Measurements from ENCODE around the gene CELSR3. TPM values are rescaled to one million over a fixed set of nuclear protein-coding genes. Genes with fewer than 3 reads are reported as not detected.

The CELSR3 gene
- total RNA-seq, 1 experiment from 2014 or later, result 23.9 TPM

- Mint-ChIP-seq H3K27ac (peak overlapping the region in 1 of 3 experiments; percentile 91; a peak in 2 of 7 replicates), H3K27me3 (ENCODE audit: low read depth) (no peaks in the 10 kb centered on the region; the same call in 1 of the 2 replicates), H3K36me3 (ENCODE audit: insufficient read depth in 1 of 3, low read depth in 3 of 3) (peaks cover 30 to 64% (median 53%) of the 10 kb centered on the region in 3 experiments; a peak in 6 of 7 replicates), H3K4me3 (peak overlapping the region; percentile 81 to 93), H3K4me1 (peaks cover 17 to 21% of the 10 kb centered on the region in 2 experiments), H3K9me3 (no peaks in the 10 kb centered on the region)
- Histone ChIP-seq H2AFZ (ENCODE audit: low read length) (no peak overlapping the region), H3K27ac (ENCODE audit: insufficient read length, low read depth, low read length) (no peak overlapping the region), H3T11ph (ENCODE audit: low read length) (no peak overlapping the region), H2AK5ac (ENCODE audit: insufficient read length, low read length) (no peak overlapping the region), H3K9me3 (ENCODE audit: control insufficient read depth, low read depth, low read length) (no peaks in the 10 kb centered on the region), H3K23me2 (ENCODE audit: insufficient read length, low read depth, low read length, poor library complexity, severe bottlenecking) (peaks cover 8% of the 10 kb centered on the region), H2BK20ac (ENCODE audit: low read depth, low read length, poor library complexity, severe bottlenecking) (no peak overlapping the region), H2BK12ac (ENCODE audit: insufficient read length, low read depth, low read length) (no peak overlapping the region), H3K4ac (ENCODE audit: low read depth, low read length) (no peak overlapping the region), H3K4me1 (ENCODE audit: insufficient read depth, low read length) (peaks cover 4% of the 10 kb centered on the region; the same call in 1 of the 2 replicates), H3K14ac (ENCODE audit: insufficient read depth, low read length) (no peak overlapping the region), H4K5ac (ENCODE audit: insufficient read length, low read depth, low read length) (no peak overlapping the region), H4K91ac (ENCODE audit: insufficient read length, low read depth, low read length) (no peak overlapping the region), H2BK15ac (ENCODE audit: low read depth, low read length) (no peak overlapping the region), H2BK120ac (ENCODE audit: low read depth, low read length, poor library complexity, severe bottlenecking) (no peak overlapping the region), H3K9ac (ENCODE audit: extremely low read depth, insufficient read length, low read length) (peak overlapping the region; percentile 31), H3K18ac (ENCODE audit: insufficient read length, low read depth, low read length) (no peak overlapping the region), H3K4me2 (ENCODE audit: insufficient read depth, insufficient read length, low read length) (peak overlapping the region; percentile 58), H2BK5ac (ENCODE audit: insufficient read length, low read length) (no peak overlapping the region), H3K56ac (ENCODE audit: insufficient read length, low read depth, low read length) (no peak overlapping the region), H3K79me2 (ENCODE audit: insufficient read depth, low read length) (peaks cover 5% of the 10 kb centered on the region; the same call in 1 of the 2 replicates), H3K23ac (ENCODE audit: insufficient read length, low read depth, low read length) (no peak overlapping the region), H4K8ac (replicated peaks; ENCODE audit: insufficient read length, low read depth, low read length) (no peak overlapping the region), H3K79me1 (ENCODE audit: insufficient read depth, low read depth, low read length, poor library complexity, severe bottlenecking) (peaks cover 3% of the 10 kb centered on the region), H4K20me1 (ENCODE audit: control insufficient read depth, insufficient read depth, insufficient read length) (no peaks in the 10 kb centered on the region), H3K27me3 (ENCODE audit: insufficient read depth, low read length) (no peaks in the 10 kb centered on the region)
- no peak for DNase-seq
- no peak for TF ChIP-seq CTCF (conservative IDR thresholded peaks at IDR 0.05)
- WGBS (ENCODE audit: extremely low coverage, insufficient read length, low lambda C conversion rate), result no CpG with 5 or more reads among the region's 13 CpGs
Observed at GRCh38 chr3:48685293-48685602, 22.6 kb upstream of the CELSR3 start.

All from H9 (cell line).